ENCODE data around the gene PIGP.
A peak's percentile ranks its signal among the peaks of the same experiment; 100 is the strongest.

The PIGP gene

GRCh38 chr21:37074546-37074945, 1.7 kb upstream of the PIGP start:
- TF ChIP-seq CTCF (IDR thresholded peaks at IDR 0.05; ENCODE audit: extremely low read depth, missing control alignments): no peak
- DNase-seq (ENCODE audit: low spot score): no peak

DNA sequence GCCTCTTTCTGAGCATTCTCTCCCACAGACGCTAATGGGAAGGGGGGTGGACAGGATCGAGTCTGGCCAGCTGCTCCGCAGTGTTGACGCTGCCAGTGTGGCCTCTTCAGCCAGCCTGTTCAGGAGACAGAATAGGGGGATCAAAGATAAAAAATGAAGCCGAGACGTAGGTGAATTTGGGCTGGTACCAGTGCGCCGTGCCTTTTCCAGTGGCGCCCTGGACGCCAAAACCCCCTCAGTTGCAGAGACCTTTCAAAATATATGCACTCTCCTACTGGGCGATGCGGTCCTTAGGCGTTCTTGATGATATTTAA, 1.3 kb upstream of the PIGP start:
- no peak for TF ChIP-seq CTCF (IDR thresholded peaks at IDR 0.05; ENCODE audit: extremely low read depth, missing control alignments)
- no peak for DNase-seq (ENCODE audit: low spot score)

- peak; percentile 49 for DNase-seq (ENCODE audit: low spot score)
- TF ChIP-seq CTCF (IDR thresholded peaks at IDR 0.05; ENCODE audit: extremely low read depth, missing control alignments): peak; percentile 19
Observed at GRCh38 chr21:37073417-37074196, 736 bp upstream of the PIGP start.

DNA sequence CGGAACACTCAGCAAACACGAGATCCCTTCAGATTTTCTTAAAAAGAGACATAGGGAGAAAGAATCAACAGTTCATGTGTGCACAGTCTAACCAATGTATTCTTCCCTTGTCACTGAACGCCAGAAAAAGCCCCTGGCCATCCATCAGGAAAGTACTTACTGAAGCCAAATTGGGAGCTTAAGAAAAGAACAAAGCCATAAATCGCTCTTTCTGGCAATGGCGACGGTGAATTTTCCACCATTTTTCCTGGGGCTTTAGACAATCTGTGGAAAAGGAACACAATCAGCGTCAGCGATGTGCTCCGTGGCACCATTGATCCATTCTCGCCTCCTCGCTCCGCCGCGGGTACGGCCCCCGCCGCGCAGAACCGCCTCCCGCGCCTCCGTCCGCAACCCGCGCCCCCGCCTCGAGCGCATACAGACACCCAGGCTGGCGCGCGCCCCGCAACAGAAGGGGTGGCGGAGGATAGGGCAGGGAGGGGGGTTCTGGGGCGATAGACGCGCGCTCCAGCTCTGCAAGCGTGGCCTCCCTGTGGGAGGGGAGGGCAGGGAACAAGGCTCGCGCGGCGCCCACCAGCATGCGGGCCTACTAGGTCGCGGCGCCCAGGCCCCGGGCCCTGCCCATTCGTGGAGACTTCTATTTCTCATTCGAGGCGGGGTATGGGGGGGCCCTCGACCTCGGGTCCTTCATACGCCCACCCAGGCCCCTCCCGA, 440 bp downstream of the PIGP start:
- TF ChIP-seq CTCF (IDR thresholded peaks at IDR 0.05; ENCODE audit: extremely low read depth, missing control alignments): no peak
- peak; percentile 10 for DNase-seq (ENCODE audit: low spot score)

DNA sequence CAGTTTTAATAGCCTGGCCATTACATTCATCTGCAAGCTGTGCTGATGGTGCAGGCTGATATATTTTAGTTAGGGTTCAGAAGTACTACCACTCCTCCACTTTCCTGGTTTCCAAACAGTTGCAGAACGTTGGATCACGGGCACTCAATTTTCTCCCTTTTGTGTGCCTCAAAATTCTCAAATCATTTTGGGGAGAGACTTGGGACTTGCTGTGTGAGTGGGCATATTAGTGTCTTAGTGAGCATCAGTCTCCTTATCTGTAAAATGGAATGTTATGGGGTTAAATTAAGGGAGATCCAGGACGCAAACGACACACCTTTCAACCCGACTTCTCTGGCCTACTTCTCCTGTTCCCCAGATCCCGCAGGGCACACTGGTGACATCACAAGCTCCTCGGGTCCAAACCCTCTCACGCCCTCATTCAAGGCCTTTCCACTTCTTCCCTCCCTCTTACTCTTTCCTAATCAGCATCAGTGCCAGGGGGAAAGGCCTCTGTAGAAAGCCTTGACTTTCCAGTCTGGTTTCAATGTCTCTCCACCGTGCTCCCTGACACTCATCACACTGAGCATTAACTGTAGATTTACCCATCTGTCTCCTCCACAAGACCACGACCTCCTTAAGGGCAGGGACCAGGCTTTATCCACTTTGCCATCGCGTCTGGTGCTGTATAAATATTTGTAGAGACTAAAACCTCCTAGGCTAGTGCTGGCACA, 1.2 kb downstream of the PIGP start:
- peak; percentile 11 for DNase-seq (ENCODE audit: low spot score)

DNA sequence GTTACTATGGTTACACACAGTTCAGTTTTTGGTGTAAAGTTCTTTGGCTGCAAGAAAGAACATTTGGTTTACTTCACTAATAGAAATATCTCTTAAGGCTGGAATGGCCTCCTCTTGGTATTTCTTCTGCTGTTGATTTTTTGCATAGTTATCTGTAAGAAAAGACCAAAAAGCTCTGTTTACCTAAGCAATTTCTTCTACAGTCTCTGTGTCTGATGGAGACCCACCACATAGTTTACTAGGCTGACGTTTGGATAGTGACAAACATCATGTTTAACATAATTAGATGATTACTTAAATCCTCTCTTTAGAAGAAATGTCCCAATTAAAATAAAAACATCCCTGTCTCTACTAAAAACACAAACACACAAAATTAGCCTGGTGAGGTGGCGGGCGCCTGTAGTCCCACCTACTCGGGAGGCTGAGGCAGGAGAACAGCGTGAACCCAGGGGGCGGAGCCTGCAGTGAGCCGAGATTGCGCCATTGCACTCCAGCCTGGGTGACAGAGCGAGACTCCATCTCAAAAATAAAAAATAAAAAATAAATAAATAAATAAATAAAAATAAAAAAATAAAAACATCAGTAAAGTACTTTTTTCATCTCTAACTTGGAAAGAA, 7.2 kb downstream of the PIGP start:
- no peak for TF ChIP-seq CTCF (IDR thresholded peaks at IDR 0.05; ENCODE audit: extremely low read depth, missing control alignments)
- DNase-seq (ENCODE audit: low spot score): no peak

More for the DNA sequence above, 1.2 kb downstream of the PIGP start:
- TF ChIP-seq CTCF (IDR thresholded peaks at IDR 0.05; ENCODE audit: extremely low read depth, missing control alignments): no peak

Measured in GM20000 (cell line).